Measurements from ENCODE around the gene KLHL1.

The KLHL1 gene

GRCh38 chr13:70054572-70054971 lies 53.7 kb downstream of the KLHL1 start:
- TF ChIP-seq CTCF (IDR thresholded peaks at IDR 0.05; ENCODE audit: insufficient read depth, low read length) (no peak), SPI1 (IDR thresholded peaks at IDR 0.05; ENCODE audit: borderline replicate concordance, low read depth) (no peak), GABPA (IDR thresholded peaks at IDR 0.05; ENCODE audit: low read depth) (no peak), POLR2AphosphoS5 (IDR thresholded peaks at IDR 0.05; ENCODE audit: low read depth) (no peak)
- TF ChIP-seq, protein P1, sequence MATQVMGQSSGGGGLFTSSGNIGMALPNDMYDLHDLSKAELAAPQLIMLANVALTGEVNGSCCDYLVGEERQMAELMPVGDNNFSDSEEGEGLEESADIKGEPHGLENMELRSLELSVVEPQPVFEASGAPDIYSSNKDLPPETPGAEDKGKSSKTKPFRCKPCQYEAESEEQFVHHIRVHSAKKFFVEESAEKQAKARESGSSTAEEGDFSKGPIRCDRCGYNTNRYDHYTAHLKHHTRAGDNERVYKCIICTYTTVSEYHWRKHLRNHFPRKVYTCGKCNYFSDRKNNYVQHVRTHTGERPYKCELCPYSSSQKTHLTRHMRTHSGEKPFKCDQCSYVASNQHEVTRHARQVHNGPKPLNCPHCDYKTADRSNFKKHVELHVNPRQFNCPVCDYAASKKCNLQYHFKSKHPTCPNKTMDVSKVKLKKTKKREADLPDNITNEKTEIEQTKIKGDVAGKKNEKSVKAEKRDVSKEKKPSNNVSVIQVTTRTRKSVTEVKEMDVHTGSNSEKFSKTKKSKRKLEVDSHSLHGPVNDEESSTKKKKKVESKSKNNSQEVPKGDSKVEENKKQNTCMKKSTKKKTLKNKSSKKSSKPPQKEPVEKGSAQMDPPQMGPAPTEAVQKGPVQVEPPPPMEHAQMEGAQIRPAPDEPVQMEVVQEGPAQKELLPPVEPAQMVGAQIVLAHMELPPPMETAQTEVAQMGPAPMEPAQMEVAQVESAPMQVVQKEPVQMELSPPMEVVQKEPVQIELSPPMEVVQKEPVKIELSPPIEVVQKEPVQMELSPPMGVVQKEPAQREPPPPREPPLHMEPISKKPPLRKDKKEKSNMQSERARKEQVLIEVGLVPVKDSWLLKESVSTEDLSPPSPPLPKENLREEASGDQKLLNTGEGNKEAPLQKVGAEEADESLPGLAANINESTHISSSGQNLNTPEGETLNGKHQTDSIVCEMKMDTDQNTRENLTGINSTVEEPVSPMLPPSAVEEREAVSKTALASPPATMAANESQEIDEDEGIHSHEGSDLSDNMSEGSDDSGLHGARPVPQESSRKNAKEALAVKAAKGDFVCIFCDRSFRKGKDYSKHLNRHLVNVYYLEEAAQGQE (IDR thresholded peaks at IDR 0.05; ENCODE audit: insufficient replicate concordance, low read depth) = no peak
- H3K27me3 ChIP-seq (ENCODE audit: insufficient read depth, poor library complexity, severe bottlenecking) = no peaks in the 10 kb centered on the region
- H3K4me3 ChIP-seq (replicated peaks; ENCODE audit: insufficient read depth, low read length) = no peak overlapping the region
- no peak overlapping the region for H3K27ac ChIP-seq (replicated peaks)
- DNase-seq (ENCODE audit: low read depth in 1 of 2, low spot score in 1 of 2) = no peak

GRCh38 chr13:70051531-70051930 lies 56.7 kb downstream of the KLHL1 start:
- DNase-seq (ENCODE audit: low read depth in 1 of 2, low spot score in 1 of 2) = no peak
- H3K27me3 ChIP-seq (ENCODE audit: insufficient read depth, poor library complexity, severe bottlenecking) = no peaks in the 10 kb centered on the region
- no peak overlapping the region for H3K27ac ChIP-seq (replicated peaks)
- TF ChIP-seq GABPA (IDR thresholded peaks at IDR 0.05; ENCODE audit: low read depth) = no peak
- TF ChIP-seq CTCF (IDR thresholded peaks at IDR 0.05; ENCODE audit: insufficient read depth, low read length) = no peak
- no peak for TF ChIP-seq SPI1 (IDR thresholded peaks at IDR 0.05; ENCODE audit: borderline replicate concordance, low read depth)
- TF ChIP-seq, protein P1 (IDR thresholded peaks at IDR 0.05; ENCODE audit: insufficient replicate concordance, low read depth) = no peak
- no peak overlapping the region for H3K4me3 ChIP-seq (replicated peaks; ENCODE audit: insufficient read depth, low read length)

DNA sequence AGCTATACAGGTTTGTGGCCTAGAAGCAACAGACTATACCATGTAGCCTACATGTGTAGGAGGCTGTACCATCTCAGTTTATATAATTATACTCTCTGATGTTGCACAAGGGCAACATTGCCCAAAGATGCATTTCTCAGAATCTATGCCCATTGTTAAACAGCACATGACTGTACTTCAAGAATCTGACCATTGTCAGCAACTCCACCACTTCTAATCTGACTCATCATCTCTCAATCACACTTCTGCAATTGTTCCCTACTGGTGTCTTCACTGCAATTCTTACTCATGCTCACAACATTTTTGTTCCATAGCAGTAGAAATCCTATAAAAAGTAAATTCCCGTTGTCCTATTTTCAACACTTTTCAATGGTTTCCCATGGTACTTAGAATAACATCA lies 64.6 kb downstream of the KLHL1 start:
- TF ChIP-seq POLR2AphosphoS5 (IDR thresholded peaks at IDR 0.05; ENCODE audit: low read depth) (no peak), SPI1 (IDR thresholded peaks at IDR 0.05; ENCODE audit: borderline replicate concordance, low read depth) (no peak), GABPA (IDR thresholded peaks at IDR 0.05; ENCODE audit: low read depth) (no peak), CTCF (IDR thresholded peaks at IDR 0.05; ENCODE audit: insufficient read depth, low read length) (no peak)
- TF ChIP-seq, protein P1 (IDR thresholded peaks at IDR 0.05; ENCODE audit: insufficient replicate concordance, low read depth) = no peak
- DNase-seq (ENCODE audit: low read depth in 1 of 2, low spot score in 1 of 2) = no peak
- Histone ChIP-seq H3K27ac (replicated peaks) (no peak overlapping the region), H3K27me3 (ENCODE audit: insufficient read depth, poor library complexity, severe bottlenecking) (no peaks in the 10 kb centered on the region), H3K4me3 (replicated peaks; ENCODE audit: insufficient read depth, low read length) (no peak overlapping the region)
